HepG2 (cell line): ENCODE measurements around the gene WDR19. TPM values are rescaled to one million over a fixed set of nuclear protein-coding genes. Genes with fewer than 3 reads are reported as not detected.

Experiments
- ATAC-seq: fragments of 200-7000 bp; cut with Tn5 transposase; 3 replicates; pipeline ENCODE4 v1.9.1; 2020; ENCODE audit warnings: mild to moderate bottlenecking, moderate library complexity
- BruUV-seq: library from RNA; stranded (reverse); fragments of 400-500 nt; replicated peaks from 2 replicates; lab custom pipeline; 2021; lab: Mats Ljungman, UMichigan
- CTCF ChIA-PET: fragments of 300-600 bp; formaldehyde crosslinking; extraction: SDS; loops from one replicate; lab custom pipeline; 2021; ENCODE audit warnings: low total read pairs, inconsistent platforms, low intra/inter-chr PET ratio; lab: Yijun Ruan, JAX
- POLR2A ChIA-PET: fragments of 350-600 bp; sonication (Branson Sonifier 250); formaldehyde crosslinking; loops from one replicate; lab custom pipeline; 2020; ENCODE audit warnings: antibody characterized with exemption, inconsistent platforms; lab: Yijun Ruan, JAX
- DNase-seq: peaks from one replicate; pipeline ENCODE4 v3.0.0-alpha.2; 2015; ENCODE audit warnings: low spot score
- FAIRE-seq: peaks from 3 replicates; lab custom pipeline; 2011; peaks lifted over from hg19 to GRCh38; lab: Jason Lieb, UNC
- H2AFZ ChIP-seq: one replicate; pipeline ENCODE4 v1.6.1; 2011; ENCODE audit warnings: low read length, inconsistent platforms
- H3K27ac ChIP-seq: fragments of 300-600 bp; 3 replicates; pipeline ENCODE4 v1.8.0; 2011; ENCODE audit warnings: mixed run types, mild to moderate bottlenecking, mixed read lengths, low read length, inconsistent platforms; ENCODE audit not compliant: insufficient read depth; ENCODE audit errors: extremely low read length
- H3K27me3 ChIP-seq, 2 experiments: fragments of 200-600 bp in 1 of 2; 2 replicates in 1 of 2; 3 replicates in 1 of 2; pipeline versions ENCODE4 v1.6.0 to v1.8.0; 2011; ENCODE audit warnings: low read length in 2 of 2, mild to moderate bottlenecking in 2 of 2, moderate library complexity in 2 of 2, inconsistent platforms in 1 of 2; ENCODE audit not compliant: insufficient read depth in 2 of 2, control insufficient read depth in 1 of 2
- H3K36me3 ChIP-seq, 2 experiments: fragments of 200-600 bp in 1 of 2; replicated peaks in 1 of 2; 2 replicates in 1 of 2; 3 replicates in 1 of 2; pipeline versions ENCODE4 v1.5.1 to v1.8.0; 2011; ENCODE audit warnings: low read length in 2 of 2, inconsistent platforms in 1 of 2; ENCODE audit not compliant: insufficient read depth in 2 of 2, control insufficient read depth in 1 of 2
- H3K4me1 ChIP-seq: 2 replicates; pipeline ENCODE4 v1.5.1; 2012; ENCODE audit warnings: low read length, inconsistent platforms; ENCODE audit not compliant: insufficient read depth
- H3K4me2 ChIP-seq: 2 replicates; pipeline ENCODE4 v1.6.0; 2011; ENCODE audit warnings: low read depth, low read length, inconsistent platforms
- H3K4me3 ChIP-seq, 3 experiments: fragments of 200-600 bp in 1 of 3; sonication (generic), shearing (Covaris generic) in 1 of 3; replicated peaks in 1 of 3; 2 replicates each; pipeline ENCODE4 v1.5.1; 2011 to 2016; ENCODE audit warnings: low read length in 3 of 3, inconsistent platforms in 2 of 3, low read depth in 2 of 3, mild to moderate bottlenecking in 2 of 3, control low read depth in 1 of 3, mixed read lengths in 1 of 3; ENCODE audit not compliant: insufficient read depth in 1 of 3
- H3K79me2 ChIP-seq: one replicate; pipeline ENCODE4 v1.6.1; 2011; ENCODE audit warnings: low read length, inconsistent platforms; ENCODE audit not compliant: insufficient read depth
- H3K9ac ChIP-seq: 2 replicates; pipeline ENCODE4 v1.6.0; 2011; ENCODE audit warnings: mild to moderate bottlenecking, low read depth, low read length, inconsistent platforms; ENCODE audit not compliant: insufficient read depth
- H3K9me3 ChIP-seq: 2 replicates; pipeline ENCODE4 v1.5.1; 2012; ENCODE audit warnings: mild to moderate bottlenecking, low read length
- H4K20me1 ChIP-seq: 2 replicates; pipeline ENCODE4 v1.6.0; 2011; ENCODE audit warnings: inconsistent platforms, mild to moderate bottlenecking, low read length, moderate library complexity; ENCODE audit not compliant: insufficient read depth
- AKAP8 ChIP-seq: sonication (generic); formaldehyde crosslinking; IDR thresholded peaks from 2 replicates; pipeline ENCODE4 v1.5.1; 2020; ENCODE audit warnings: mild to moderate bottlenecking, missing genetic modification reagents
- DMTF1 ChIP-seq: sonication (generic); formaldehyde crosslinking; IDR thresholded peaks from 2 replicates; pipeline ENCODE4 v1.4.0; 2020; ENCODE audit warnings: mild to moderate bottlenecking, missing genetic modification reagents
- ETV6 ChIP-seq: sonication (generic); formaldehyde crosslinking; conservative IDR thresholded peaks from 2 replicates; pipeline ENCODE4 v1.4.0; 2020; ENCODE audit warnings: missing genetic modification reagents
- NFIC ChIP-seq: IDR thresholded peaks from 2 replicates; pipeline ENCODE4 v1.6.1; 2012; ENCODE audit warnings: mild to moderate bottlenecking, low read length, inconsistent platforms
- ZBTB4 ChIP-seq: sonication (generic); formaldehyde crosslinking; IDR thresholded peaks from 2 replicates; pipeline ENCODE4 v1.4.0; 2020; ENCODE audit warnings: missing genetic modification reagents, mild to moderate bottlenecking, borderline replicate concordance
- ZNF414 ChIP-seq: sonication (generic); formaldehyde crosslinking; IDR thresholded peaks from 2 replicates; pipeline ENCODE4 v1.5.0; 2020; ENCODE audit warnings: missing genetic modification reagents
- ZSCAN25 ChIP-seq: sonication (generic); formaldehyde crosslinking; IDR thresholded peaks from 2 replicates; pipeline ENCODE4 v1.8.0; 2022; ENCODE audit warnings: mild to moderate bottlenecking, missing genetic modification reagents
- WGBS: methylation state at CpG from one replicate; pipeline ENCODE4 v1.1.6; 2017; ENCODE audit warnings: low lambda C conversion rate; 5-methylcytosine and 5-hydroxymethylcytosine counted together
- in situ Hi-C: cut with HindIII; loops from 2 replicates; pipeline ENCODE4 v1.10.0; 2017; ENCODE audit warnings: low pct_unique_long_range_greater_than_20kb; ENCODE audit not compliant: extremely low pct_ligation_motif_present
- intact Hi-C: fragments of 100-400 bp; cut with micrococcal nuclease; formaldehyde crosslinking; loops from one replicate; pipeline ENCODE4 v1.10.0; 2022; ENCODE audit not compliant: unreplicated experiment
- polyA plus RNA-seq, 8 experiments: library from polyadenylated mRNA; depleted of rRNA in 3 of 8; stranded (reverse) in 7 of 8; unstranded in 1 of 8; fragments of >200 nt; fragmentation: Illumina TruSeq in 4 of 8; extraction: Trizol in 4 of 8; gene quantifications; 2 replicates each; pipeline versions ENCODE4 v1.2.1 to v1.2.3, GENCODE V29; 2011 to 2016; ENCODE audit warnings: low read depth in 4 of 8, missing spikeins in 1 of 8, mixed read lengths in 1 of 8; ENCODE audit not compliant: insufficient read depth in 1 of 8
- total RNA-seq, 5 experiments: library from RNA; depleted of rRNA; stranded (reverse); fragments of >200 nt; fragmentation: Illumina TruSeq; extraction: Trizol; gene quantifications; 2 replicates each; pipeline ENCODE4 v1.2.3, GENCODE V29; 2016; ENCODE audit warnings: low read depth in 1 of 5

Gene WDR19
- total and polyA plus RNA-seq, 2 of the 13 experiments (the other 11 are each of a cell fraction or from before 2014, with no cell fraction given) = 22.9 to 34.1 TPM

GRCh38 chr4:39295784-39296183 lies 113.5 kb downstream of the WDR19 start (continued):
- no peak for TF ChIP-seq ZBTB4
- no peak for TF ChIP-seq ZNF414 (CRISPR knock-in tag)
- no peak for TF ChIP-seq DMTF1 (CRISPR knock-in tag)
- TF ChIP-seq AKAP8 (CRISPR knock-in tag) = no peak
- no peak for TF ChIP-seq ZSCAN25

GRCh38 chr4:39302901-39303300 lies 120.6 kb downstream of the WDR19 start:
- H3K4me2 ChIP-seq = no peak overlapping the region
- intact Hi-C loops = no loop called here
- ChIA-PET POLR2A (no interaction called here), CTCF (no interaction called here)
- no peak overlapping the region for H3K27ac ChIP-seq
- H3K27me3 ChIP-seq = no peaks in the 10 kb centered on the region
- no peak for ATAC-seq
- TF ChIP-seq NFIC = no peak
- TF ChIP-seq ETV6 (CRISPR knock-in tag) = no peak
- TF ChIP-seq, all 625 proteins: peak for 0
- FAIRE-seq = no peak
- Histone ChIP-seq H3K9me3 (no peaks in the 10 kb centered on the region), H3K4me3 (no peak overlapping the region), H3K9ac (no peak overlapping the region), H4K20me1 (no peaks in the 10 kb centered on the region), H3K4me1 (no peaks in the 10 kb centered on the region), H2AFZ (no peak overlapping the region), H3K36me3 (peaks cover 14 to 75% of the 10 kb centered on the region in 2 experiments), H3K79me2 (no peaks in the 10 kb centered on the region)
- no peak for DNase-seq
- WGBS = 90% methylated on average over 1 of the region's 1 CpG
- no TSS peak for BruUV-seq
- in situ Hi-C loops = no loop called here
